ENCODE results near the gene ARHGAP23. TPM values are rescaled to one million over a fixed set of nuclear protein-coding genes. Genes with fewer than 3 reads are reported as not detected.
"Not testable (repeated sequence)": the region's sequence is repeated elsewhere in the genome, so short reads cannot be mapped to it uniquely, and the experiment has no call there.

Gene ARHGAP23
- total and polyA plus RNA-seq, 10 of the 15 experiments (the other 5 are each of a cell fraction or from before 2014, with no cell fraction given) = 0.23 to 5.8 (median 2.1) TPM

DNA sequence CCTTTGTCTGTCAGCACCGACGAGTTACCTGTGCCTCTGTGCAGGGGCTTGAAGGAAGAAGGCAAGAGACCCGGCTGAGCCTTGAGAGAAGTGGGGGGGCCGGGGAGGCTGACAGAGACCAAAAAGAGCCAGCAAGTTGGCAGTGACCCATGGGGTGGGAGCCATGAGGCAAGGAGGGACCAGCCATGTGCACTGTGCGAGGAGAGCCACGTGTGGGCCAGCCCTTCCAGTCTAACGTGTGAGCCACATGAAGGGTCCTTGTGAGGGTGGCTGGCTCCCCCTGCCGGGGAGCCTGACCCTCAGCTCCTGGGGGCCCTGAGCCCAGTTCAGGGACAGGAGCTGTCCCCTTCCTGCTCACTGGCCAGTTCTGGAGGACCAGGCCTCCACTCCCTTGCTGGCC is 46.4 kb downstream of the ARHGAP23 start:
- POLR2A ChIA-PET = not testable (repeated sequence)

DNA sequence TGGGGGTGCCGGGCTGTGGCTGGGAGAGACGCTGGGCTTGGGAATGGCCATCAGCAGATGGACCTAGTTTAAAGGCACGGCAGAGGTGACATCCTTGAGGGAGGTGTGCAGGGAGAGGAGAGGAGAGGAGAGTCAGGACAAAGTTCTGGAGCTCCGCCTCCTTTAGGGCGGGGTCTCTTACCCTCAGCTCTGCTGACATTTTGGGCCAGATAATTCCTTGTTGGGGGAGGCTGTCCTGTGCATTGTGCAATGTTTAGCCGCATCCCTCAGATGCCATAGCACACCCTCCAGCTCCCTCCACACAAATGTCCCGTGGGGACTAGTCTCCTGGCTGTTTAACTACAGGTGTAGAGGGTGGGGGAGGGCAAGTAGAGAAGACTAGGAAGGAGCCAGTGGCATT is 48.3 kb downstream of the ARHGAP23 start:
- 45% methylated on average over 7 of the region's 7 CpGs for WGBS (ENCODE audit: insufficient coverage, insufficient replicate concordance, low lambda C conversion rate, missing lambda C conversion rate)
- Histone ChIP-seq H3K27me3 (replicated peaks in 1 of 2; ENCODE audit: control insufficient read depth in 2 of 2, insufficient read depth in 2 of 2, low read length in 1 of 2) (no peaks in the 10 kb centered on the region), H3K9me3 (replicated peaks; ENCODE audit: control insufficient read depth, insufficient read depth, low read length) (no peaks in the 10 kb centered on the region), H3K79me2 (ENCODE audit: control insufficient read depth, insufficient read depth, low read length) (no peaks in the 10 kb centered on the region), H3K4me2 (ENCODE audit: control insufficient read depth, insufficient read depth) (no peak overlapping the region), H3K4me1 (ENCODE audit: control insufficient read depth, insufficient read depth, low read length) (no peaks in the 10 kb centered on the region), H2AFZ (ENCODE audit: control insufficient read depth, low read depth, low read length) (no peak overlapping the region), H3K4me3 (no peak overlapping the region), H3K36me3 (ENCODE audit: control insufficient read depth in 2 of 2, insufficient read depth in 2 of 2, low read length in 1 of 2) (no peaks in the 10 kb centered on the region), H4K20me1 (ENCODE audit: control insufficient read depth, insufficient read depth) (no peaks in the 10 kb centered on the region), H3K9ac (ENCODE audit: control insufficient read depth, insufficient read depth, low read length) (no peak overlapping the region), H3K27ac (ENCODE audit: control insufficient read depth, insufficient read depth) (no peak overlapping the region)
- in situ Hi-C loops (cut with MboI) = loop anchor here (10.0 kb wide), 1 partner anchor 132 kb away; the partner anchor contains the start of gene GPR179
- CTCF ChIA-PET = interaction anchor here (1.3 kb wide), 1 partner anchor 127 kb away, joined by 4 read pairs; no protein-coding TSS in a partner anchor
- BruUV-seq (replicated peaks) = no TSS peak
- POLR2A ChIA-PET = no interaction called here
- no peak for FAIRE-seq
- RAD21 ChIA-PET (ENCODE audit: unreplicated experiment) = no interaction called here
- ATAC-seq = no peak
- intact Hi-C loops (cut with micrococcal nuclease; ENCODE audit: unreplicated experiment) = no loop called here
- no peak for DNase-seq (ENCODE audit: low read depth, low spot score)
- SMC1A ChIA-PET (ENCODE audit: uncharacterized antibody, unreplicated experiment) = no interaction called here
- TF ChIP-seq, protein P1, sequence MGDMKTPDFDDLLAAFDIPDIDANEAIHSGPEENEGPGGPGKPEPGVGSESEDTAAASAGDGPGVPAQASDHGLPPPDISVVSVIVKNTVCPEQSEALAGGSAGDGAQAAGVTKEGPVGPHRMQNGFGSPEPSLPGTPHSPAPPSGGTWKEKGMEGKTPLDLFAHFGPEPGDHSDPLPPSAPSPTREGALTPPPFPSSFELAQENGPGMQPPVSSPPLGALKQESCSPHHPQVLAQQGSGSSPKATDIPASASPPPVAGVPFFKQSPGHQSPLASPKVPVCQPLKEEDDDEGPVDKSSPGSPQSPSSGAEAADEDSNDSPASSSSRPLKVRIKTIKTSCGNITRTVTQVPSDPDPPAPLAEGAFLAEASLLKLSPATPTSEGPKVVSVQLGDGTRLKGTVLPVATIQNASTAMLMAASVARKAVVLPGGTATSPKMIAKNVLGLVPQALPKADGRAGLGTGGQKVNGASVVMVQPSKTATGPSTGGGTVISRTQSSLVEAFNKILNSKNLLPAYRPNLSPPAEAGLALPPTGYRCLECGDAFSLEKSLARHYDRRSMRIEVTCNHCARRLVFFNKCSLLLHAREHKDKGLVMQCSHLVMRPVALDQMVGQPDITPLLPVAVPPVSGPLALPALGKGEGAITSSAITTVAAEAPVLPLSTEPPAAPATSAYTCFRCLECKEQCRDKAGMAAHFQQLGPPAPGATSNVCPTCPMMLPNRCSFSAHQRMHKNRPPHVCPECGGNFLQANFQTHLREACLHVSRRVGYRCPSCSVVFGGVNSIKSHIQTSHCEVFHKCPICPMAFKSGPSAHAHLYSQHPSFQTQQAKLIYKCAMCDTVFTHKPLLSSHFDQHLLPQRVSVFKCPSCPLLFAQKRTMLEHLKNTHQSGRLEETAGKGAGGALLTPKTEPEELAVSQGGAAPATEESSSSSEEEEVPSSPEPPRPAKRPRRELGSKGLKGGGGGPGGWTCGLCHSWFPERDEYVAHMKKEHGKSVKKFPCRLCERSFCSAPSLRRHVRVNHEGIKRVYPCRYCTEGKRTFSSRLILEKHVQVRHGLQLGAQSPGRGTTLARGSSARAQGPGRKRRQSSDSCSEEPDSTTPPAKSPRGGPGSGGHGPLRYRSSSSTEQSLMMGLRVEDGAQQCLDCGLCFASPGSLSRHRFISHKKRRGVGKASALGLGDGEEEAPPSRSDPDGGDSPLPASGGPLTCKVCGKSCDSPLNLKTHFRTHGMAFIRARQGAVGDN (IDR thresholded peaks at IDR 0.05) = no peak
- no peak for TF ChIP-seq NR2C2 (IDR thresholded peaks at IDR 0.05; ENCODE audit: borderline replicate concordance, control insufficient read depth, insufficient read length, low read depth)
- TF ChIP-seq NFYB (IDR thresholded peaks at IDR 0.05; ENCODE audit: insufficient read depth, low read depth, low read length) = no peak
- TF ChIP-seq BMI1 (IDR thresholded peaks at IDR 0.05; ENCODE audit: borderline replicate concordance) = no peak
- TF ChIP-seq HDGF (IDR thresholded peaks at IDR 0.05) = no peak

More for the DNA sequence above, 46.4 kb downstream of the ARHGAP23 start:
- RAD21 ChIA-PET (ENCODE audit: unreplicated experiment); DNase-seq (ENCODE audit: low read depth, low spot score); H3K36me3 ChIP-seq (ENCODE audit: control insufficient read depth in 2 of 2, insufficient read depth in 2 of 2, low read length in 1 of 2); BruUV-seq (replicated peaks); H3K27ac ChIP-seq (ENCODE audit: control insufficient read depth, insufficient read depth); H3K27me3 ChIP-seq (replicated peaks in 1 of 2; ENCODE audit: control insufficient read depth in 2 of 2, insufficient read depth in 2 of 2, low read length in 1 of 2); FAIRE-seq; H3K4me1 ChIP-seq (ENCODE audit: control insufficient read depth, insufficient read depth, low read length); H3K9me3 ChIP-seq (replicated peaks; ENCODE audit: control insufficient read depth, insufficient read depth, low read length); H3K4me3 ChIP-seq; H2AFZ ChIP-seq (ENCODE audit: control insufficient read depth, low read depth, low read length); intact Hi-C loops (cut with micrococcal nuclease; ENCODE audit: unreplicated experiment); H4K20me1 ChIP-seq (ENCODE audit: control insufficient read depth, insufficient read depth); H3K9ac ChIP-seq (ENCODE audit: control insufficient read depth, insufficient read depth, low read length); H3K4me2 ChIP-seq (ENCODE audit: control insufficient read depth, insufficient read depth); H3K79me2 ChIP-seq (ENCODE audit: control insufficient read depth, insufficient read depth, low read length); ATAC-seq: not testable (repeated sequence)
- CTCF ChIA-PET = interaction anchor here (0.6 to 1.3 kb wide), 3 partner anchors 24 to 189 kb away, joined by 3 to 5 read pairs (median 4); no protein-coding TSS in a partner anchor
- in situ Hi-C loops (cut with MboI) = loop anchor here (10.0 kb wide), 1 partner anchor 130 kb away; the partner anchor contains the start of gene GPR179
- WGBS (ENCODE audit: insufficient coverage, insufficient replicate concordance, low lambda C conversion rate, missing lambda C conversion rate) = 42% methylated on average over 8 of the region's 8 CpGs
- 0 out of 2 replicates have a peak, but pooled peaks have one; percentile 20 for TF ChIP-seq RAD21 (IDR thresholded peaks at IDR 0.05; ENCODE audit: insufficient read depth, low read depth, low read length)
- TF ChIP-seq, protein P2, sequence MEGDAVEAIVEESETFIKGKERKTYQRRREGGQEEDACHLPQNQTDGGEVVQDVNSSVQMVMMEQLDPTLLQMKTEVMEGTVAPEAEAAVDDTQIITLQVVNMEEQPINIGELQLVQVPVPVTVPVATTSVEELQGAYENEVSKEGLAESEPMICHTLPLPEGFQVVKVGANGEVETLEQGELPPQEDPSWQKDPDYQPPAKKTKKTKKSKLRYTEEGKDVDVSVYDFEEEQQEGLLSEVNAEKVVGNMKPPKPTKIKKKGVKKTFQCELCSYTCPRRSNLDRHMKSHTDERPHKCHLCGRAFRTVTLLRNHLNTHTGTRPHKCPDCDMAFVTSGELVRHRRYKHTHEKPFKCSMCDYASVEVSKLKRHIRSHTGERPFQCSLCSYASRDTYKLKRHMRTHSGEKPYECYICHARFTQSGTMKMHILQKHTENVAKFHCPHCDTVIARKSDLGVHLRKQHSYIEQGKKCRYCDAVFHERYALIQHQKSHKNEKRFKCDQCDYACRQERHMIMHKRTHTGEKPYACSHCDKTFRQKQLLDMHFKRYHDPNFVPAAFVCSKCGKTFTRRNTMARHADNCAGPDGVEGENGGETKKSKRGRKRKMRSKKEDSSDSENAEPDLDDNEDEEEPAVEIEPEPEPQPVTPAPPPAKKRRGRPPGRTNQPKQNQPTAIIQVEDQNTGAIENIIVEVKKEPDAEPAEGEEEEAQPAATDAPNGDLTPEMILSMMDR (IDR thresholded peaks at IDR 0.05 in 2 of 3, conservative IDR thresholded peaks at IDR 0.05 in 1 of 3; ENCODE audit: control insufficient read depth in 2 of 3, extremely low read depth in 1 of 3, insufficient read depth in 1 of 3, low read depth in 3 of 3, low read length in 3 of 3) = peak in 2 of 3 experiments; percentile 18 to 29; a peak in 3 of 6 replicates
- 0 out of 2 replicates have a peak, but pooled peaks have one; percentile 8 for TF ChIP-seq SMC3 (IDR thresholded peaks at IDR 0.05; ENCODE audit: borderline replicate concordance, low read length)
- SMC1A ChIA-PET (ENCODE audit: uncharacterized antibody, unreplicated experiment) = interaction anchor here (0.6 to 0.9 kb wide), 2 partner anchors 22 to 124 kb away, joined by 3 read pairs; no protein-coding TSS in a partner anchor
